Measurements from ENCODE around the gene MAP3K10. TPM values are rescaled to one million over a fixed set of nuclear protein-coding genes. Genes with fewer than 3 reads are reported as not detected.

MAP3K10 gene
- total and polyA plus RNA-seq, 2 of the 13 experiments (the other 11 are each of a cell fraction or from before 2014, with no cell fraction given): 3.4 to 5.0 TPM

GRCh38 chr19:40190891-40191835, at the start of gene MAP3K10 (continued):
- TF ChIP-seq KAT7 (CRISPR knock-in tag; IDR thresholded peaks at IDR 0.05; ENCODE audit: borderline replicate concordance): no peak
- TF ChIP-seq E2F2 (CRISPR knock-in tag; IDR thresholded peaks at IDR 0.05; ENCODE audit: borderline replicate concordance): no peak
- no peak for TF ChIP-seq MIXL1 (CRISPR knock-in tag; IDR thresholded peaks at IDR 0.05)
- TF ChIP-seq ZBTB42 (CRISPR knock-in tag; IDR thresholded peaks at IDR 0.05): no peak
- TF ChIP-seq ZNF484 (CRISPR knock-in tag; IDR thresholded peaks at IDR 0.05; ENCODE audit: borderline replicate concordance, low read depth): 0 out of 2 replicates have a peak, but pooled peaks have one; percentile 34
- TF ChIP-seq ZNF883 (CRISPR knock-in tag; IDR thresholded peaks at IDR 0.05; ENCODE audit: not compliant biosample characterization): peak; percentile 91
- no peak for TF ChIP-seq NCOA1 (CRISPR knock-in tag; IDR thresholded peaks at IDR 0.05)
- no peak for TF ChIP-seq SOX5 (CRISPR knock-in tag; IDR thresholded peaks at IDR 0.05; ENCODE audit: borderline replicate concordance)
- TF ChIP-seq HCFC1 (IDR thresholded peaks at IDR 0.05; ENCODE audit: low read depth, low read length): peak; percentile 74
- TF ChIP-seq ZNF317 (CRISPR knock-in tag; IDR thresholded peaks at IDR 0.05): 0 out of 2 replicates have a peak, but pooled peaks have one; percentile 19
- TF ChIP-seq ZNF12 (CRISPR knock-in tag; IDR thresholded peaks at IDR 0.05): no peak
- no peak for TF ChIP-seq PRDM4 (CRISPR knock-in tag; IDR thresholded peaks at IDR 0.05; ENCODE audit: borderline replicate concordance)
- no peak for TF ChIP-seq ETV5 (CRISPR knock-in tag; IDR thresholded peaks at IDR 0.05; ENCODE audit: borderline replicate concordance)
- no peak for TF ChIP-seq ZNF205 (CRISPR knock-in tag; IDR thresholded peaks at IDR 0.05)
- no peak for TF ChIP-seq ZMYM2 (CRISPR knock-in tag; IDR thresholded peaks at IDR 0.05)
- no peak for TF ChIP-seq FIP1L1 (IDR thresholded peaks at IDR 0.05; ENCODE audit: borderline replicate concordance, insufficient read depth, low read depth, low read length)
- TF ChIP-seq, protein P1, sequence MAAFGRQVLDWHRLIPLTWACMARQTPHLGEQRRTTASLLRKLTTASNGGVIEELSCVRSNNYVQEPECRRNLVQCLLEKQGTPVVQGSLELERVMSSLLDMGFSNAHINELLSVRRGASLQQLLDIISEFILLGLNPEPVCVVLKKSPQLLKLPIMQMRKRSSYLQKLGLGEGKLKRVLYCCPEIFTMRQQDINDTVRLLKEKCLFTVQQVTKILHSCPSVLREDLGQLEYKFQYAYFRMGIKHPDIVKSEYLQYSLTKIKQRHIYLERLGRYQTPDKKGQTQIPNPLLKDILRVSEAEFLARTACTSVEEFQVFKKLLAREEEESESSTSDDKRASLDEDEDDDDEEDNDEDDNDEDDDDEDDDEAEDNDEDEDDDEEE (CRISPR knock-in tag; IDR thresholded peaks at IDR 0.05): peak; percentile 84
- no peak for TF ChIP-seq ZNF33A (CRISPR knock-in tag; IDR thresholded peaks at IDR 0.05; ENCODE audit: borderline replicate concordance)
- TF ChIP-seq ZNF704 (CRISPR knock-in tag; IDR thresholded peaks at IDR 0.05; ENCODE audit: borderline replicate concordance): 0 out of 2 replicates have a peak, but pooled peaks have one; percentile 43
- TF ChIP-seq, protein P2, sequence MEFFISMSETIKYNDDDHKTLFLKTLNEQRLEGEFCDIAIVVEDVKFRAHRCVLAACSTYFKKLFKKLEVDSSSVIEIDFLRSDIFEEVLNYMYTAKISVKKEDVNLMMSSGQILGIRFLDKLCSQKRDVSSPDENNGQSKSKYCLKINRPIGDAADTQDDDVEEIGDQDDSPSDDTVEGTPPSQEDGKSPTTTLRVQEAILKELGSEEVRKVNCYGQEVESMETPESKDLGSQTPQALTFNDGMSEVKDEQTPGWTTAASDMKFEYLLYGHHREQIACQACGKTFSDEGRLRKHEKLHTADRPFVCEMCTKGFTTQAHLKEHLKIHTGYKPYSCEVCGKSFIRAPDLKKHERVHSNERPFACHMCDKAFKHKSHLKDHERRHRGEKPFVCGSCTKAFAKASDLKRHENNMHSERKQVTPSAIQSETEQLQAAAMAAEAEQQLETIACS (CRISPR knock-in tag; IDR thresholded peaks at IDR 0.05): no peak; the same call in 1 of the 2 replicates

Measured in HepG2 (cell line).